Brain microvascular endothelial cell (primary cell): Measurements from ENCODE around the gene TSHB.

ENCODE experiments used
- DNase-seq: peaks from one replicate; pipeline ENCODE4 v3.0.0-alpha.2; 2020
- H3K27ac ChIP-seq: fragments of 250-450 bp; sonication (Bioruptor Pico); 2 replicates; pipeline ENCODE4 v1.5.1; 2020; ENCODE audit warnings: mild to moderate bottlenecking, moderate library complexity
- H3K27me3 ChIP-seq: fragments of 250-450 bp; sonication (Bioruptor Pico); replicated peaks from 2 replicates; pipeline ENCODE4 v1.5.1; 2020; ENCODE audit warnings: mild to moderate bottlenecking
- H3K36me3 ChIP-seq: fragments of 250-450 bp; sonication (Bioruptor Pico); replicated peaks from 2 replicates; pipeline ENCODE4 v1.5.1; 2020; ENCODE audit warnings: mild to moderate bottlenecking
- H3K4me3 ChIP-seq: 2 replicates; pipeline ENCODE4 v1.5.1; 2011; ENCODE audit warnings: low read depth, mild to moderate bottlenecking, control low read depth, low read length, moderate library complexity
- in situ Hi-C: cut with HindIII; loops from 2 replicates; pipeline ENCODE4 v1.10.0; 2017; ENCODE audit warnings: low sequenced_read_pairs, low pct_ligation_motif_present
- TF ChIP-seq, protein P1 (sequence below): IDR thresholded peaks from 2 replicates; pipeline ENCODE4 v1.5.1; 2011; ENCODE audit warnings: low read depth, mild to moderate bottlenecking, moderate library complexity, low read length, control low read depth, inconsistent platforms; ENCODE audit errors: missing control alignments

TSHB gene

DNA sequence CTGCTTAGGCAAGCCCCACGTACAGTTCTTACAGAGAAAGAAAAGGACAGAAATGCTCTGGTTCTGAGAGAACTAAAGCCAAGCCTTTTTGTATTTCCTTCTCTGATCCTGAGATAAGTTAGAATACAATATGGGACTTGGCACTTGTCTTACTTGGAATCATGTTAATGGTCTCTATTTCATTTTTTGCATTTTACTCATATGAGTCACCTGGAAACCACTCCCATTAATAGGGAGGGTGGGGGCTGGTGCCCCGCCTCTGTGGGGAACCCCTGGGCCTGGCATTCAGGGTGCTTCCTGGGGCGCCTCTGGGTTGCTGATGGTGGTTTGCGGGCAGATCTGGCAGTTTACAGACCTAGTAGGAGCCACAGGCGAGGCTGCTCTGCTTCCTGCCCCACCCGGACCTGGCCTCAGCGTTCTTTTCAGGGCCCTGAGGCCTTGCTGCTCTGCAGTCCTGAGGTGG lies 32.9 kb downstream of the TSHB start:
- Histone ChIP-seq H3K27me3 (no peaks in the 10 kb centered on the region), H3K27ac (no peak overlapping the region), H3K4me3 (no peak overlapping the region), H3K36me3 (no peaks in the 10 kb centered on the region)
- DNase-seq: no peak
- TF ChIP-seq, protein P1, sequence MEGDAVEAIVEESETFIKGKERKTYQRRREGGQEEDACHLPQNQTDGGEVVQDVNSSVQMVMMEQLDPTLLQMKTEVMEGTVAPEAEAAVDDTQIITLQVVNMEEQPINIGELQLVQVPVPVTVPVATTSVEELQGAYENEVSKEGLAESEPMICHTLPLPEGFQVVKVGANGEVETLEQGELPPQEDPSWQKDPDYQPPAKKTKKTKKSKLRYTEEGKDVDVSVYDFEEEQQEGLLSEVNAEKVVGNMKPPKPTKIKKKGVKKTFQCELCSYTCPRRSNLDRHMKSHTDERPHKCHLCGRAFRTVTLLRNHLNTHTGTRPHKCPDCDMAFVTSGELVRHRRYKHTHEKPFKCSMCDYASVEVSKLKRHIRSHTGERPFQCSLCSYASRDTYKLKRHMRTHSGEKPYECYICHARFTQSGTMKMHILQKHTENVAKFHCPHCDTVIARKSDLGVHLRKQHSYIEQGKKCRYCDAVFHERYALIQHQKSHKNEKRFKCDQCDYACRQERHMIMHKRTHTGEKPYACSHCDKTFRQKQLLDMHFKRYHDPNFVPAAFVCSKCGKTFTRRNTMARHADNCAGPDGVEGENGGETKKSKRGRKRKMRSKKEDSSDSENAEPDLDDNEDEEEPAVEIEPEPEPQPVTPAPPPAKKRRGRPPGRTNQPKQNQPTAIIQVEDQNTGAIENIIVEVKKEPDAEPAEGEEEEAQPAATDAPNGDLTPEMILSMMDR: no peak
- in situ Hi-C loops: no loop called here

DNA sequence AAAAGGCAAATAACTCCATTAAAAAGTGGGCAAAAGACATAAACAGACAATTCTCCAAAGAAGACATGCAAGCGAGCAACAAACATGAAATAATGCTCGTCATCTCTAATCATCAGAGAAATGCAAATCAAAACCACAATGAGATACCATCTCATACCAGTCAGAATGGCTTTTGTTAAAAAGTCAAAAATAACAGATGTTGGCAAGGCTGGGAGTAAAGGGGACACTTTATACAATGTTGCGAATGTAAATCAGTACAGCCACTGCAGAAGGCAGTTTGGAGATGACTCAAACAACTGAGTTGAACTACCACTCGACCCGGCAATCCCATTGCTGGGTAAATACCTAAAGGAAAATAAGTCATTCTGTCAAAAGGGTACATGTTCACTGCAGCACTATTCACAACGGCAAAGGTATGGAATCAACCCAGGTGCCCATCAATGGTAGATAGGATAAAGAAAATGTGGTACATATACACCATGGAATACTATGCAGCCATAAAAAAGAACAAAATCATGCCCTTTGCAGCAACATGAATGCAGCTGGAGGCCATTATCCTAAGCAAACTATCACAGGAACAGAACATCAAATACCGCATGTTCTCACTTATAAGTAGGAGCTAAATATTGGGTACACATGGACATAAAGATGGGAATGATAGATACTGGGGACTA lies 33.7 kb downstream of the TSHB start:
- DNase-seq: no peak
- TF ChIP-seq, protein P1: no peak
- in situ Hi-C loops: no loop called here
- no peaks in the 10 kb centered on the region for H3K36me3 ChIP-seq
- H3K27ac ChIP-seq: no peak overlapping the region
- H3K4me3 ChIP-seq: no peak overlapping the region
- no peaks in the 10 kb centered on the region for H3K27me3 ChIP-seq

DNA sequence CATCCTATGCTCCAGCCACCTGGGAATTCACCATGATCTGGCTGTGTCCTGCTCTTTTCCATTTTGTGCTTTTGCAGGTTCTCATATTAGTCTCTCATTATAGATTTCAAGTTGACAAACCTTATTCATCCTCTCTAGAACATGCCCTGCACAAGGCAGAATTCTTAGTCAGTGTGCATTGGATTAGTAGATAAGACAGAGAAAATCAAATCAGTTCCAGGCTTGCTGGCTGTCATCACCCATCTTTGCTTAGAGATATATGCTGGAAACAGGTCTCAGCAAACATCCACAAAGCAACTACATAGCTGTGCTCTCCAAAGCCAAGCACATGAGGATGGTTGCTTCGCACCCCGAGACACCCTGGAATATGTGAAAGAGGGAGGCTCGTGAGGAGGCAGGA lies 34.8 kb downstream of the TSHB start:
- no peak overlapping the region for H3K27ac ChIP-seq
- H3K4me3 ChIP-seq: no peak overlapping the region
- TF ChIP-seq, protein P1: no peak
- no peaks in the 10 kb centered on the region for H3K36me3 ChIP-seq
- no peaks in the 10 kb centered on the region for H3K27me3 ChIP-seq
- no peak for DNase-seq
- in situ Hi-C loops: no loop called here

DNA sequence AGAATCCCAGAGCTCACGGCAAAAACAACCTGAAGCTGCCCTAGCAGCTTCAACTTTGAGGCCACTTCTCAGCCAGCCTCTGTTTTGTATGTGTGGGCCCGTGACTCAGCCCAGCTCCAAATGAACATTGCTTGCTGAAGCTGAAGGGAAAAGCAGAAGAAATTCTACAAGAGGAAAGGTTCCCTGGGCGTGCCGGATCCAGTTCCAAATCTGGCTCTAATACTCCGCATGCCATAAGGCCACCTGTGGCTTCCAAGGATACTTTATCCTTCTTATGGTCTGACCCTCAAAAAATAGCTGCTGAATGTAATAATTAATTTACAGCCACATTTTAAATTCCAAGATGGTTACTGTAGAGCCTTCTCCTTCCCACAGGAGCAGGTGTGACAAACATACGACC lies 35.4 kb downstream of the TSHB start:
- DNase-seq: no peak
- TF ChIP-seq, protein P1: no peak
- Histone ChIP-seq H3K27ac (no peak overlapping the region), H3K4me3 (no peak overlapping the region), H3K36me3 (no peaks in the 10 kb centered on the region), H3K27me3 (no peaks in the 10 kb centered on the region)
- in situ Hi-C loops: no loop called here

DNA sequence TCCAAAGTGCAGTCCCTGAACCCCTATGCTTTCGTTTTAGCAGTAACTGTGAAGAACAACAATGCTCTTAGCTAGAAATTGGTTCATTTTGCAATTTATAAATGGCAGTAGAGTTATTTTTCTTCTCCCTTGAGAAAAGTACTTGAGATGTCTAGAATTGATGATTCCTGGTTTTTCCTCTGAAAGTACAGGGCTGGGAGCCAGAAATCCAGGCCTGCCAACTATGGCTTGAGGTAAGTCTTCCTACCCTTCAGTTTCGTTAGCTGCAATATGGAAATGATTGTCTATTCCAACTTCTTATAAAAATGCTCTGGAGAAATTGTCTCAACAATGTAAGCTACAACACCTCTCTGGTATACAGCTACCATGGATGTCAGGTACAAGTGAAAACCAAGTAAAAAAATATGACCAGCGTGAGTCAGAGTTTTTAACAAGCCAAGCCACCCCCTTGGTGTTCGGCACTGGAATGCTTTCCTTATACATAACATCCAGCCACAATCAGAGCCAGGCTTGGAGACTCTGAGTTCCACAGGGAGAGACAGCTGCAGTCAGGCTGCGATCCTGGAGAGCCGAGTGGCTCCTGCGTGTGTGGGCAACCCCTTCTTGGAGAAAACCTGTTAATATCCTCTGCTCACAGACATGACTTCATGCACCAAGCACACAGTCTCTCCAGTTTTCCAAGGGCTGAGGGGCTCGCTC lies 37.7 kb downstream of the TSHB start:
- peak; percentile 37 for DNase-seq
- in situ Hi-C loops: no loop called here
- Histone ChIP-seq H3K36me3 (no peaks in the 10 kb centered on the region), H3K27ac (no peak overlapping the region), H3K27me3 (no peaks in the 10 kb centered on the region), H3K4me3 (no peak overlapping the region)
- TF ChIP-seq, protein P1: no peak
